ENCODE results near the gene GIMAP5.

The GIMAP5 gene

GRCh38 chr7:150737265-150738055, at the start of gene GIMAP5:
GIMAP5 (plus strand) TSS chr7:150737418; CDS start chr7:150740885, 3,467 bp downstream.
- no peak for DNase-seq

GRCh38 chr7:150688630-150689029, 48.6 kb upstream of the GIMAP5 start:
- no peak for DNase-seq

- DNase-seq = no peak
These were observed 41.6 kb upstream of the GIMAP5 start for GRCh38 chr7:150695654-150696053.

- DNase-seq = no peak
These were observed 34.0 kb upstream of the GIMAP5 start for GRCh38 chr7:150703209-150703608.

- DNase-seq = no peak
These were observed 21.9 kb upstream of the GIMAP5 start for GRCh38 chr7:150715293-150715692.

- no peak for DNase-seq
These were observed 21.5 kb upstream of the GIMAP5 start for GRCh38 chr7:150715738-150716137.

GRCh38 chr7:150716368-150716767, 20.9 kb upstream of the GIMAP5 start, which contains the start of gene GIMAP1:
GIMAP1 (plus strand) TSS chr7:150716613; CDS start chr7:150719048, 2,435 bp downstream.
- DNase-seq = peak; percentile 82

GRCh38 chr7:150716939-150717338, 20.3 kb upstream of the GIMAP5 start:
- DNase-seq = no peak

GRCh38 chr7:150717814-150718420, 19.3 kb upstream of the GIMAP5 start:
- DNase-seq = no peak

GRCh38 chr7:150719436-150719835, 17.8 kb upstream of the GIMAP5 start:
- DNase-seq = no peak

GRCh38 chr7:150719960-150720891, 17.0 kb upstream of the GIMAP5 start:
- no peak for DNase-seq

GRCh38 chr7:150721970-150722373, 15.2 kb upstream of the GIMAP5 start:
- no peak for DNase-seq

GRCh38 chr7:150722431-150722931, 14.7 kb upstream of the GIMAP5 start:
- DNase-seq = no peak

- DNase-seq = no peak
These were observed 13.8 kb upstream of the GIMAP5 start for GRCh38 chr7:150723467-150723866.

GRCh38 chr7:150727381-150727780, 9.8 kb upstream of the GIMAP5 start:
- no peak for DNase-seq

- DNase-seq = no peak
These were observed 9.2 kb upstream of the GIMAP5 start for GRCh38 chr7:150728011-150728410.

GRCh38 chr7:150728609-150729008, 8.6 kb upstream of the GIMAP5 start:
- DNase-seq = no peak

GRCh38 chr7:150731916-150732315, 5.3 kb upstream of the GIMAP5 start:
- no peak for DNase-seq

- no peak for DNase-seq
These were observed 4.3 kb upstream of the GIMAP5 start for GRCh38 chr7:150732786-150733481.

GRCh38 chr7:150733482-150734095, 3.6 kb upstream of the GIMAP5 start:
- no peak for DNase-seq

- no peak for DNase-seq
These were observed 3.0 kb upstream of the GIMAP5 start for GRCh38 chr7:150734254-150734653.
